ENCODE data around the gene TOB1.

- TF ChIP-seq CTCF (IDR thresholded peaks at IDR 0.05) (no peak), POLR2A (IDR thresholded peaks at IDR 0.05) (no peak)
These were observed 33.6 kb upstream of the TOB1 start for GRCh38 chr17:50899559-50900319.
